HUES48 (cell line): ENCODE measurements around the gene TTC34.

Source experiments
- H3K27ac ChIP-seq: one replicate; pipeline ENCODE4 v1.7.0; 2013; ENCODE audit warnings: low read depth, low read length, inconsistent platforms
- H3K27me3 ChIP-seq: 2 replicates; pipeline ENCODE4 v1.6.1; 2013; ENCODE audit warnings: mild to moderate bottlenecking, low read length; ENCODE audit not compliant: control insufficient read depth, insufficient read depth
- H3K36me3 ChIP-seq: 2 replicates; pipeline ENCODE4 v1.6.1; 2013; ENCODE audit warnings: low read length; ENCODE audit not compliant: control insufficient read depth, insufficient read depth
- H3K4me1 ChIP-seq: 2 replicates; pipeline ENCODE4 v1.6.1; 2013; ENCODE audit warnings: mild to moderate bottlenecking, low read length; ENCODE audit not compliant: control insufficient read depth, insufficient read depth
- H3K4me3 ChIP-seq: 2 replicates; pipeline ENCODE4 v1.5.1; 2013; ENCODE audit warnings: mild to moderate bottlenecking, low read depth, low read length
- H3K9ac ChIP-seq: 2 replicates; pipeline ENCODE4 v1.6.1; 2013; ENCODE audit warnings: mild to moderate bottlenecking, low read depth, low read length, moderate library complexity
- H3K9me3 ChIP-seq: 2 replicates; pipeline ENCODE4 v1.6.1; 2013; ENCODE audit warnings: low read length; ENCODE audit not compliant: control insufficient read depth, insufficient read depth

TTC34 gene

GRCh38 chr1:2587860-2588571 lies 213.5 kb downstream of the TTC34 start:
- peak overlapping the region; percentile 88; the same call in 1 of the 2 replicates for H3K4me3 ChIP-seq
- H3K9ac ChIP-seq = no peak overlapping the region

GRCh38 chr1:2587071-2587859 lies 214.2 kb downstream of the TTC34 start:
- Histone ChIP-seq H3K36me3 (peaks cover 10% of the 10 kb centered on the region), H3K4me3 (peak overlapping the region; percentile 88), H3K27ac (no peak overlapping the region), H3K27me3 (no peaks in the 10 kb centered on the region), H3K4me1 (0 out of 2 replicates have a peak, but pooled peaks cover 13% of the 10 kb centered on the region), H3K9ac (no peak overlapping the region; the same call in 1 of the 2 replicates), H3K9me3 (no peaks in the 10 kb centered on the region; the same call in 1 of the 2 replicates)

More at GRCh38 chr1:2587860-2588571, 213.5 kb downstream of the TTC34 start:
- Histone ChIP-seq H3K9me3 (no peaks in the 10 kb centered on the region; the same call in 1 of the 2 replicates), H3K27ac (no peak overlapping the region), H3K27me3 (no peaks in the 10 kb centered on the region), H3K36me3 (peaks cover 10% of the 10 kb centered on the region), H3K4me1 (0 out of 2 replicates have a peak, but pooled peaks cover 13% of the 10 kb centered on the region)

- no peaks in the 10 kb centered on the region for H3K9me3 ChIP-seq
- peak within 1 kb of the TSS; percentile 88 for H3K4me3 ChIP-seq
- 0 out of 2 replicates have a peak, but pooled peaks cover 13% of the 10 kb centered on the region for H3K4me1 ChIP-seq
- peak within 1 kb of the TSS; percentile 88 for H3K27ac ChIP-seq
- H3K27me3 ChIP-seq = no peaks in the 10 kb centered on the region
- peak within 1 kb of the TSS; percentile 79 for H3K9ac ChIP-seq
- peaks cover 10% of the 10 kb centered on the region for H3K36me3 ChIP-seq
Measured at GRCh38 chr1:2586154-2587070, 215.1 kb downstream of the TTC34 start, which contains the start of gene PRXL2B. Gene PRXL2B, plus strand, starts transcription at chr1:2586777. Its CDS starts 109 bp downstream, at chr1:2586886.
